ENCODE results near the gene PIK3R4.

The PIK3R4 gene

DNA sequence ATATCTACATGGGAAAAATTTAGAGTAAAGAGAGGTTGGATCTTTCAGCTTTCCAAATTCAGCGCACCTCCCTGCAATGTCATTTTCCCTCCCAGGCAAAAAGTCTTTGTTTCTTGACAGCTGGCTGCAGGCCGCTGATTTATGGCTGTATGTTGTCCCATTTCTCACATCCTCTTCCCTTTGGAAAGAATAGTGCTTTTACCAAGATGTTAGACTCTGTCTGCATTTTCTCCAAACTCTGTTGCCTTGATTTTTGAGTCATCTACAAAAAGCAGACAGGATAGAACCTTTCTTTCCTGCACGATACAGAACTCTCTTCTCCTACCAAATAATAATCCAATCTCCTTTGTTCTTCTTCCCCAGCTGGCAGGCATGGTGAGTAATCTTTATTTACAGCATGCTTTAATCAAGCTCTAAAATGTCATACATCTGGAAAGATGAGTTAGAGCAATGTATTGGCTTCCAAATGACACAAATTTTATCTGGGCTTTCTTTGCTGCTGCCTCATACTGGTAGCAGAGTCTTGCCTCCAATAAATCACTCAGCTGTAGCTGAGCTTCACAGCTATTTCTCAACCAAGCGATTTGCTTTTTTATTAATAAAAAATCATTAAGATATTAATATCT, 101.9 kb downstream of the PIK3R4 start:
- Histone ChIP-seq H3K27ac (no peak overlapping the region), H3K4me3 (ENCODE audit: low read depth in 1 of 2, low read length in 1 of 2) (no peak overlapping the region), H3K36me3 (no peaks in the 10 kb centered on the region), H3K27me3 (peaks cover 6% of the 10 kb centered on the region), H3K4me1 (ENCODE audit: control insufficient read depth in 1 of 2, insufficient read depth in 1 of 2, low read depth in 1 of 2, low read length in 1 of 2) (no peaks in the 10 kb centered on the region), H3K9me3 (no peaks in the 10 kb centered on the region)
- TF ChIP-seq, protein P1, sequence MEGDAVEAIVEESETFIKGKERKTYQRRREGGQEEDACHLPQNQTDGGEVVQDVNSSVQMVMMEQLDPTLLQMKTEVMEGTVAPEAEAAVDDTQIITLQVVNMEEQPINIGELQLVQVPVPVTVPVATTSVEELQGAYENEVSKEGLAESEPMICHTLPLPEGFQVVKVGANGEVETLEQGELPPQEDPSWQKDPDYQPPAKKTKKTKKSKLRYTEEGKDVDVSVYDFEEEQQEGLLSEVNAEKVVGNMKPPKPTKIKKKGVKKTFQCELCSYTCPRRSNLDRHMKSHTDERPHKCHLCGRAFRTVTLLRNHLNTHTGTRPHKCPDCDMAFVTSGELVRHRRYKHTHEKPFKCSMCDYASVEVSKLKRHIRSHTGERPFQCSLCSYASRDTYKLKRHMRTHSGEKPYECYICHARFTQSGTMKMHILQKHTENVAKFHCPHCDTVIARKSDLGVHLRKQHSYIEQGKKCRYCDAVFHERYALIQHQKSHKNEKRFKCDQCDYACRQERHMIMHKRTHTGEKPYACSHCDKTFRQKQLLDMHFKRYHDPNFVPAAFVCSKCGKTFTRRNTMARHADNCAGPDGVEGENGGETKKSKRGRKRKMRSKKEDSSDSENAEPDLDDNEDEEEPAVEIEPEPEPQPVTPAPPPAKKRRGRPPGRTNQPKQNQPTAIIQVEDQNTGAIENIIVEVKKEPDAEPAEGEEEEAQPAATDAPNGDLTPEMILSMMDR (IDR thresholded peaks at IDR 0.05), result no peak

DNA sequence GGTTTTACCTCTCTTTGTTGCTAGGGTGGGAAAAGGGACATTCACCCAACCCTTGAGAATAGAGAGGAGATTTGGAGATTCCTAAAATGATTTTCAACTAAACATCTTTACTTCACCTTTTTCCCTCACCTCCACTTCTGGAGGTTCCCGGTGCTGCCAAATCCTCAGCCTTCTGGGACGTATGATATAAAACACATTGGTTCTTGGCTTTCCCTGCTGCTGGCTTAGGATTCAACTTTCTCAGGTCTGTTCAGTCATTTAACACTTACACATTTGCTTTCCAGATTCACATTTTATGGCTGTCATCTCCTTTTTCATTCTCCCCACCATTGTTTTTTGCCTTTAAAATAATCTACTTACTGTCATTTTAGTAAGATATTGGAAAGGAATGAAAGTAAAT, 106.6 kb downstream of the PIK3R4 start:
- no peaks in the 10 kb centered on the region for H3K9me3 ChIP-seq
- TF ChIP-seq, protein P1 (IDR thresholded peaks at IDR 0.05), result no peak
- no peak overlapping the region for H3K4me3 ChIP-seq (ENCODE audit: low read depth in 1 of 2, low read length in 1 of 2)
- H3K4me1 ChIP-seq (ENCODE audit: control insufficient read depth in 1 of 2, insufficient read depth in 1 of 2, low read depth in 1 of 2, low read length in 1 of 2), result no peaks in the 10 kb centered on the region
- no peak overlapping the region for H3K27ac ChIP-seq
- peaks cover 7% of the 10 kb centered on the region for H3K27me3 ChIP-seq
- H3K36me3 ChIP-seq, result no peaks in the 10 kb centered on the region

- H3K9me3 ChIP-seq, result no peaks in the 10 kb centered on the region
Observed at GRCh38 chr3:130636480-130637234, 110.0 kb downstream of the PIK3R4 start.

DNA sequence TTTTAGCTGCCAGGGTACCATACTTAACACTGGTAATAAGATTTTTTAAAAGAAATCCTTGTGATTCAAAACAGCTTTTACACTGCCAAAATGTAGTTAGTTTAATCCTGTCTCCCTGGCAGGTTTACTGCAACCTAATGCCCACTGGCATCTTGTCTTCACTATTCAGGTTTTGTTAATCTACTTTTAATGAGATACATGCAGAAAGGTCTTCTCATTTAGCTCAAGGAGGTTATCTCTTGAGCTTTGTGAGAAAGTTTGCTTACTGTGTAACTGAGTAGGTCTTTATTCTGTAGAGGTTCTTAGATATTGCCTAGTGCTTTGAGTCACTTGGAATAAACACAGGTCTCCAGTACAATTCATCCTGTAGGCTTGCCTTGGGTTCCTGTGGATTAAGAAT, 110.7 kb downstream of the PIK3R4 start:
- Histone ChIP-seq H3K4me1 (ENCODE audit: control insufficient read depth in 1 of 2, insufficient read depth in 1 of 2, low read depth in 1 of 2, low read length in 1 of 2) (no peaks in the 10 kb centered on the region), H3K9me3 (no peaks in the 10 kb centered on the region), H3K27me3 (peaks cover 7% of the 10 kb centered on the region), H3K36me3 (no peaks in the 10 kb centered on the region), H3K27ac (no peak overlapping the region), H3K4me3 (ENCODE audit: low read depth in 1 of 2, low read length in 1 of 2) (no peak overlapping the region)
- TF ChIP-seq, protein P1 (IDR thresholded peaks at IDR 0.05), result no peak

More at GRCh38 chr3:130636480-130637234, 110.0 kb downstream of the PIK3R4 start:
- no peak overlapping the region for H3K4me3 ChIP-seq (ENCODE audit: low read depth in 1 of 2, low read length in 1 of 2)
- TF ChIP-seq, protein P1 (IDR thresholded peaks at IDR 0.05), result no peak
- no peaks in the 10 kb centered on the region for H3K36me3 ChIP-seq
- H3K4me1 ChIP-seq (ENCODE audit: control insufficient read depth in 1 of 2, insufficient read depth in 1 of 2, low read depth in 1 of 2, low read length in 1 of 2), result no peaks in the 10 kb centered on the region
- no peak overlapping the region for H3K27ac ChIP-seq
- peaks cover 7% of the 10 kb centered on the region for H3K27me3 ChIP-seq

- H3K27ac ChIP-seq, result no peak overlapping the region
- H3K36me3 ChIP-seq, result no peaks in the 10 kb centered on the region
- H3K27me3 ChIP-seq, result peaks cover 6% of the 10 kb centered on the region
- TF ChIP-seq, protein P1 (IDR thresholded peaks at IDR 0.05), result no peak
- no peaks in the 10 kb centered on the region for H3K9me3 ChIP-seq
- H3K4me3 ChIP-seq (ENCODE audit: low read depth in 1 of 2, low read length in 1 of 2), result no peak overlapping the region
- no peaks in the 10 kb centered on the region for H3K4me1 ChIP-seq (ENCODE audit: control insufficient read depth in 1 of 2, insufficient read depth in 1 of 2, low read depth in 1 of 2, low read length in 1 of 2)
Observed at GRCh38 chr3:130635285-130635684, 111.3 kb downstream of the PIK3R4 start.

Data from neutrophil (primary cell).